Activated naive CD4-positive, alpha-beta T cell treated with anti-CD3 and anti-CD28 coated beads for 36 hours (primary cell): ENCODE results near the gene AKR1C3. TPM values are rescaled to one million over a fixed set of nuclear protein-coding genes. Genes with fewer than 3 reads are reported as not detected.

Source experiments
- CTCF ChIA-PET: fragments of 350-600 bp; sonication (Branson Sonifier 250); formaldehyde crosslinking; loops from one replicate; lab custom pipeline; 2021; ENCODE audit warnings: antibody characterized with exemption; lab: Charles Lee
- DNase-seq: peaks from one replicate; pipeline ENCODE4 v3.0.0-alpha.2; 2020
- H3K27ac Mint-ChIP-seq: one replicate; pipeline ENCODE4 v1.8.0; 2021; ENCODE audit warnings: mild to moderate bottlenecking, mixed read lengths
- H3K27me3 Mint-ChIP-seq: one replicate; pipeline ENCODE4 v1.8.0; 2021; ENCODE audit warnings: low read depth, mixed read lengths
- H3K36me3 Mint-ChIP-seq: one replicate; pipeline ENCODE4 v1.8.0; 2021; ENCODE audit warnings: low read depth, mixed read lengths
- H3K4me1 Mint-ChIP-seq: one replicate; pipeline ENCODE4 v1.8.0; 2021; ENCODE audit warnings: low read depth, mixed read lengths
- H3K4me3 Mint-ChIP-seq: one replicate; pipeline ENCODE4 v1.8.0; 2021; ENCODE audit warnings: mild to moderate bottlenecking, moderate library complexity, mixed read lengths
- H3K9me3 Mint-ChIP-seq: one replicate; pipeline ENCODE4 v1.8.0; 2021; ENCODE audit warnings: mixed read lengths
- intact Hi-C: fragments of 100-400 bp; cut with micrococcal nuclease; formaldehyde crosslinking; loops from one replicate; pipeline ENCODE4 v1.15.1; 2023
- total RNA-seq, 2 experiments: library from RNA; stranded (reverse); gene quantifications; one replicate each; pipeline ENCODE4 v1.2.3, GENCODE V29; 2021

AKR1C3 gene
- total RNA-seq, 2 experiments from 2014 or later, result 0.33 to 0.47 TPM

- Mint-ChIP-seq H3K9me3 (peaks cover 2% of the 10 kb centered on the region), H3K27ac (no peak overlapping the region), H3K4me1 (no peaks in the 10 kb centered on the region), H3K4me3 (no peak overlapping the region), H3K36me3 (no peaks in the 10 kb centered on the region), H3K27me3 (no peaks in the 10 kb centered on the region)
- CTCF ChIA-PET, result no interaction called here
- DNase-seq, result no peak
- intact Hi-C loops, result no loop called here
Measured at GRCh38 chr10:5070648-5071410, 23.4 kb upstream of the AKR1C3 start.

GRCh38 chr10:5071411-5072198 is 22.6 kb upstream of the AKR1C3 start:
- Mint-ChIP-seq H3K4me1 (no peaks in the 10 kb centered on the region), H3K4me3 (no peak overlapping the region), H3K27me3 (no peaks in the 10 kb centered on the region), H3K36me3 (no peaks in the 10 kb centered on the region), H3K9me3 (peaks cover 2% of the 10 kb centered on the region), H3K27ac (no peak overlapping the region)
- intact Hi-C loops, result no loop called here
- no peak for DNase-seq
- CTCF ChIA-PET, result no interaction called here

GRCh38 chr10:5073659-5074058 is 20.6 kb upstream of the AKR1C3 start:
- Mint-ChIP-seq H3K9me3 (no peaks in the 10 kb centered on the region), H3K27me3 (no peaks in the 10 kb centered on the region), H3K4me3 (no peak overlapping the region), H3K4me1 (no peaks in the 10 kb centered on the region), H3K36me3 (no peaks in the 10 kb centered on the region), H3K27ac (no peak overlapping the region)
- CTCF ChIA-PET, result interaction anchor here (1.0 kb wide), 1 partner anchor 224 kb away, joined by 3 read pairs; no protein-coding TSS in a partner anchor
- intact Hi-C loops, result no loop called here
- no peak for DNase-seq

GRCh38 chr10:5076615-5077014 is 17.6 kb upstream of the AKR1C3 start:
- no peaks in the 10 kb centered on the region for H3K27me3 Mint-ChIP-seq
- H3K4me3 Mint-ChIP-seq, result no peak overlapping the region
- no peak overlapping the region for H3K27ac Mint-ChIP-seq
- intact Hi-C loops, result no loop called here
- CTCF ChIA-PET, result no interaction called here
- H3K36me3 Mint-ChIP-seq, result no peaks in the 10 kb centered on the region
- H3K4me1 Mint-ChIP-seq, result no peaks in the 10 kb centered on the region
- no peak for DNase-seq
- H3K9me3 Mint-ChIP-seq, result no peaks in the 10 kb centered on the region

- Mint-ChIP-seq H3K9me3 (no peaks in the 10 kb centered on the region), H3K4me1 (no peaks in the 10 kb centered on the region), H3K27me3 (no peaks in the 10 kb centered on the region), H3K4me3 (no peak overlapping the region), H3K27ac (no peak overlapping the region), H3K36me3 (no peaks in the 10 kb centered on the region)
- intact Hi-C loops, result no loop called here
- DNase-seq, result no peak
- CTCF ChIA-PET, result no interaction called here
Measured at GRCh38 chr10:5078547-5079180, 15.6 kb upstream of the AKR1C3 start.

GRCh38 chr10:5079306-5079830 is 14.8 kb upstream of the AKR1C3 start:
- Mint-ChIP-seq H3K36me3 (no peaks in the 10 kb centered on the region), H3K27ac (no peak overlapping the region)
- CTCF ChIA-PET, result no interaction called here

GRCh38 chr10:5079836-5080235 is 14.4 kb upstream of the AKR1C3 start:
- Mint-ChIP-seq H3K27ac (no peak overlapping the region), H3K27me3 (no peaks in the 10 kb centered on the region), H3K4me1 (no peaks in the 10 kb centered on the region), H3K9me3 (no peaks in the 10 kb centered on the region), H3K36me3 (no peaks in the 10 kb centered on the region), H3K4me3 (no peak overlapping the region)
- no peak for DNase-seq
- intact Hi-C loops, result no loop called here
- CTCF ChIA-PET, result no interaction called here

More at GRCh38 chr10:5079306-5079830, 14.8 kb upstream of the AKR1C3 start:
- Mint-ChIP-seq H3K4me3 (no peak overlapping the region), H3K9me3 (no peaks in the 10 kb centered on the region), H3K4me1 (no peaks in the 10 kb centered on the region), H3K27me3 (no peaks in the 10 kb centered on the region)
- intact Hi-C loops, result no loop called here
- no peak for DNase-seq

- CTCF ChIA-PET, result interaction anchor here (0.8 kb wide), 2 partner anchors 231 to 287 kb away, joined by 3 read pairs; no protein-coding TSS in a partner anchor
Measured at GRCh38 chr10:5081091-5081490, 13.1 kb upstream of the AKR1C3 start.

GRCh38 chr10:5088703-5089261 is 5.4 kb upstream of the AKR1C3 start:
- no peaks in the 10 kb centered on the region for H3K4me1 Mint-ChIP-seq
- no peak overlapping the region for H3K27ac Mint-ChIP-seq
- H3K9me3 Mint-ChIP-seq, result peaks cover 15% of the 10 kb centered on the region
- CTCF ChIA-PET, result no interaction called here
- H3K27me3 Mint-ChIP-seq, result peaks cover 8% of the 10 kb centered on the region
- no peak overlapping the region for H3K4me3 Mint-ChIP-seq
- H3K36me3 Mint-ChIP-seq, result no peaks in the 10 kb centered on the region
- intact Hi-C loops, result no loop called here
- DNase-seq, result no peak

More at GRCh38 chr10:5081091-5081490, 13.1 kb upstream of the AKR1C3 start:
- H3K27me3 Mint-ChIP-seq, result no peaks in the 10 kb centered on the region
- H3K27ac Mint-ChIP-seq, result no peak overlapping the region
- no peaks in the 10 kb centered on the region for H3K4me1 Mint-ChIP-seq
- no peaks in the 10 kb centered on the region for H3K36me3 Mint-ChIP-seq
- DNase-seq, result no peak
- H3K9me3 Mint-ChIP-seq, result no peaks in the 10 kb centered on the region
- intact Hi-C loops, result no loop called here
- H3K4me3 Mint-ChIP-seq, result no peak overlapping the region

- peaks cover 8% of the 10 kb centered on the region for H3K27me3 Mint-ChIP-seq
- H3K4me3 Mint-ChIP-seq, result no peak overlapping the region
- CTCF ChIA-PET, result interaction anchor here (0.7 to 1.0 kb wide), 2 partner anchors 140 to 242 kb away, joined by 3 read pairs; no protein-coding TSS in a partner anchor
- H3K36me3 Mint-ChIP-seq, result no peaks in the 10 kb centered on the region
- intact Hi-C loops, result loop anchor here (1.0 to 5.0 kb wide), 3 partner anchors 194 to 342 kb away; no protein-coding TSS in a partner anchor
- no peak for DNase-seq
- H3K9me3 Mint-ChIP-seq, result peaks cover 15% of the 10 kb centered on the region
- peaks cover 4% of the 10 kb centered on the region for H3K4me1 Mint-ChIP-seq
- no peak overlapping the region for H3K27ac Mint-ChIP-seq
Measured at GRCh38 chr10:5089865-5090264, 4.3 kb upstream of the AKR1C3 start.

- Mint-ChIP-seq H3K9me3 (peaks cover 15% of the 10 kb centered on the region), H3K4me1 (peaks cover 9% of the 10 kb centered on the region), H3K27ac (no peak overlapping the region), H3K27me3 (peaks cover 8% of the 10 kb centered on the region), H3K36me3 (no peaks in the 10 kb centered on the region), H3K4me3 (no peak overlapping the region)
- CTCF ChIA-PET, result interaction anchor here (1.0 kb wide), 1 partner anchor 242 kb away, joined by 3 read pairs; no protein-coding TSS in a partner anchor
- no peak for DNase-seq
- intact Hi-C loops, result loop anchor here (1.0 to 5.0 kb wide), 3 partner anchors 194 to 342 kb away; no protein-coding TSS in a partner anchor
Measured at GRCh38 chr10:5090551-5090950, 3.7 kb upstream of the AKR1C3 start.
